ENCODE results near the gene TMEM11.
"Not testable (repeated sequence)": the region's sequence is repeated elsewhere in the genome, so short reads cannot be mapped to it uniquely, and the experiment has no call there.

The TMEM11 gene

DNA sequence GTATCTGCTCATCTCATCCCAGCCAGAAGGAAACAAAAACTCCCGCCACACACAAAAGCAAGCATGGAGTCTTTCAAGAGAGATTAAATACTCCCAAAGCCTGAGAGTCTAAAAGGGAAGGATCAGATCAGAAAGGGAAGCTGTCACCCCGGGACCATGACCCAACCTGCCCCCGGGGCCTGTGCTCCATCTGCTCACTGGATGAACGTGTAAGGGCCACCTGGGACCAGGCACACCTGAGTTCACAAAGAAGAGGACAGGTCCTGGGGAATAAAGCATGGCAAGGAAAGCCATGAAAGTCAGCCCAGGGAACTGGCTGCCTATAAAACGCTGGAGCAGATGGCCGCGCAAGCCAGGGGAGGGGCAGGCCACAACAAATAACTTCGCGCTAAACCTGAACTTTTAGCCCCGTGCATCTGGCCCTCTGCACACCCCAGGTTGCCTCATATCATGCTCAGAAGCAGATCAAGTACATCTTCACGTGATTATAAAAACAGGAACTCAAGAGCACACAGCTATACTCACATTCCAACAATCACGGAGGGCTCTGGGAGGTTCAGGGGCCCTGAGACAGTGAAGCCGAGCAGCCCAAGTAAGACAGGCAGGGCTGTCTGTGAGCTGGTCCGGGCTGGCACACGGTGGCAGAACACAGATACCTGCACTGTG, 3.4 kb downstream of the TMEM11 start:
- no peak for DNase-seq

DNA sequence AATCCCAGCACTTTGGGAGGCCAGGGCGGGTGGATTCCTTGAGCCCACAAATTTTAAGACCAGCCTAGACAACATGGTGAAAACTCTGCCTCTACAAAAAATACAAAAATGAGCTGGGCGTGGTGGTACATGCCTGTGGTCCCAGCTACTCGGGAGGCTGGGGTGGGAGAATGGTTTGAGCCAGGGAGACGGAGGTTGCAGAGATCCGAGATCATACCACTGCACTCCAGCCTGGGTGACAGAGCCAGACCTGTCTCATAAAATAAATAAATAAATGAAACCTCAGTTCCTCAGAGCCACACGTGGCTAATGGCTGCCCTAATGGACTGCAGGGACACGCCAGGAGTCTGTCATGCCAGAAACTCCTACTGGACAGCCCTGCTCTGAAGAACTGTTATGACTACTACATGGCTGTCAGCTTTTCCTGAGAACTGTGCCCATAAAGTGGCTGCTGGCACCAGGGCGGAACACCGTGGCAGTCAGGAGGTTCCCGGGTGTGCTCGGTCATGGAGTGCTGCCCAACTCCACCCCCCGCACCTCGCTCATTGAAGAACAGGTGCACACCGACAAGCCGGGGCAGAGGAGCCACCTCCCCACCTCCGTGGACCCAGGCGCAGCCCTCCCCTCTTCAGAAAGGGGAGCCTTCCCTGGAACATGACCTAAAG, 4.3 kb downstream of the TMEM11 start:
- no peak for DNase-seq

DNA sequence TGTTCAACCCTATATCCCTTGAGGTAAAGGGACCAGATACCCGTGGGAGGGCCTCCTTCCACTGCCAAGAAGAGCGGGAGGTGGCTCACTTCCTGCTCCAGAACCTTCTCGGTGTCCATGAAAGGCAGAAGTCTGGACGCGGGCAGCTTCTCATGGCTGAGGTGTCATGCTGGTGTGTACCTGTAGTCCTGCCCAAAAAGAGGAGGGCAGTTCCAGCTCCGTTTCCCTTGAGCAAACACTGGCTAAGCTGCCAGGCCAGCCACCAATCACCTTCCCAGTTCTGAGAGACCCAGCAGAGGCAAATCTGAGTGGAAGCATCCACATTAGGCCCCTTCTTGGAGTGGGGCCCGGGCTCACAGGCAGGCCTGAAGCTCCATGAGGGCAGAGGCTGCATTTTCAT, 5.6 kb downstream of the TMEM11 start:
- no peak for DNase-seq

DNA sequence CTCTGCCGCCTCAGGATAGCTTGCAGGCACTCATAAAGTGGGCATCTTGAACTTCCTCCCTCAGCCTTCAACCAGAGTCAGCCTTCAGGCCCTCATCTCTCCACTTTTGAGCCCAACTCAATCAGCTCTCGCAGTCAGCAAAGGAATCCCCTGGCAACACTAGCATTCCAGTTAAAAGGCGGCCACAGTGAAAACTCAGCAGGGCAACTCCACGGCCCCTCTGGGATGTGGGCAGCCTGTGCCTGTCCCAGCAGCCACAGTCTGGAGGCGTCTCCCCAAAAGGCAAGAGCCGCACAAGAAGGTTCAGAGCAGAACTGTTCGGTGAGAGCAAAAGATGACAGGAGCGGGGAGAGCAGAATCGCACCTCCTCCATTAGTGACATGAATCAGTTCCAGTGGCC, 9.0 kb downstream of the TMEM11 start:
- DNase-seq = no peak

DNA sequence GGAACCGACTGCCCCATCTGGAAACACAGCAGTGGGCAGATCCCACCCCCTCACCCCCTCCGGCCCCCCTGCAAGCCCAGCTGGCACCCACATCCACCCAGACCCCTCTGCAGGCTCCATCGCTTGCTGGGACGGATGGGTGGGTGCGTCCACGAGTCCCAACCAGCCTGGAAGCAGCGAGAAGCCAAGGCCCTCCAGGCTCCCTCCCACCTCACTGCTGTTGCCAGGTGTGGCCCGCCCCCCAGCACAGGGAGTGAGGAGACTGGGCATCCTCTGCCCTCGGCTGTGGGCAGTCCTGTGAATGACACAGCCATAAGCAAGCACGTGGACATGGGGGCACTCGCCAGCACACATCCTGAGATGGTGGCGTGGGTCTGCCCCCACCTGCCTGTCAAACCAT, 11.4 kb downstream of the TMEM11 start:
- no peak for DNase-seq

DNA sequence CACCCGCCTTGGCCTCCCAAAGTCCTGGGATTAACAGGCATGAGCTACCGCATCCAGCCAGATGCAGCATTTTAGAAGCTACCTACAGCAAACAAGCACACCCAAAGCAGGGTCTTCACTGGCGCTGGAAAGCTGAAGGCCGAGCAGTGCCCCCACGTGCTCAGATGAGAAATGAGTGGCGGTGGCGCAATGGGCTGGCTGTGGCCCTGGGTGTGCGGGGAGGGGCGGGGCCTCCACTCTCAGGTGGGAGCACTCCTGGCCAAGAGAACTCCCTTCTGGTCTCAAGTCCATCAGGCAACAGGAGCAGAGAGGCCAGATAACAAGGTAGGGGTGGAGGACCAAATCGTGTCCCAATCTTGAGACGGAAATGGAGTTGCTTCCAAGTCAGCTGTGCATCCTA, 12.1 kb downstream of the TMEM11 start:
- DNase-seq = no peak

DNA sequence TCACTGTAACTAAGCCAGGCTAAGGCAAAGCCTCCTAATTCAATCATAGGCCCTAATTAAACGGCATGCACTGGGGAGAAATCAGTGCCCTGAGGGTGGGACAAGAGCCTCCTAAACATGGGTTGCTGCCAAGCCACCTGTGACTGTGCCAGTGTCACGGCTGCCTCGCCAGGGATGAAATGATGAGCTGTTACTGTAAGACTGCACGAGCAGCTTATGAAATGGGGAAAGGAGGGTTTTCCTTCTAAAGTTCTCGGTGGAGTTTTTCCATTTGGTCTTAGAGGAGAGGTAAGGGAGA, 12.7 kb downstream of the TMEM11 start:
- DNase-seq = no peak

DNA sequence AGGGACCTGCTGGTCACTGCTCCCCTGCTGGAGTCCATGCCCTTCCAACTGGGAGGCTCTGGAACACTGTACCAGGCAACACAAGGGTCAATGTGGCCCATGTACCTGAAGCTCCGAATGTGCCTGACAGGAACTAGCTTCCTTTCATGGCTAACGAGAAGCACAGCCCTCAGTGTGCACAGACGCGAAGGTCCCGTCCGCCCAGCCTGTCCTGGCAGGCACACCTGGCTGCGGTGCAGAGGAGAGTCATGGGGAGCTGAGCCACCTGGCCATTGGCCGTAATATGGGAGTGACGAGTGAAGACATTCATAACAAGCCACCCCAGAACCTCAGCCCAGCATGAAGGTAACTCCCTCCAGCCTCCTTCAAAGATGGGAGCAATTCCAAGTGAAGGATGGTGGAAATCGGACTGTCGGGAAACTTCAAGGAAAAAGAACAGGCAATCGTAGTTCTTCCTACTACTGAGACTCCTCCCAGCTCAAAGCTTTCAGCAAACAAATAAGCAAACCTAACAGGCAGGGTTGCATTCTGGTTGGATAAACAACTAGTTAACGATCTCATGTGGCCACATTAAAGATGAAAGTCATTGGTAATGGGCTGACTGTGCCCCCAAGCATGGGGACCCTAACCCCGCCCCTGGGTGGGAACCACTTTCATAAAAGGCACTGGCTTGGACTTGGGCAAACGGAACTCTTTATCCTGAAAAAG, 13.2 kb downstream of the TMEM11 start:
- DNase-seq = no peak

DNA sequence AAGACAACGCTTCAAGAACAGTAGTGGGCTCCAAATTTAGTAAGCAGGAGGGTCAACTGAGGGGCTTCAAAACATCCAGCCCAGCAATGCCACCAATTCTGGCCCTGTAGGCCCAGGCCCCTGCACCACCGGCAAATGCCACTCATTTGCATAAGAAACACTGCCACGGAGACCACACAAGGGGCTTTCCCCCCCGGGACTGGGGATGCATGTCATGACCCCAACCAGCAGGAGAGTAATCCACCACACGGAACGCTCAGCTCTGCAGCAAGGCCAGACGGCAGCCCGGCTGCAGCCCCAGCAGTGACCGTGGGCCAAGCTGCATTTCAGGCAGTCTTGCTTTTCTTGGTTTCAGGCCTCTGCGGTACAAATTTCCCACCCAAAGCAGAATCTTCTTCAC, 14.1 kb downstream of the TMEM11 start:
- no peak for DNase-seq

DNA sequence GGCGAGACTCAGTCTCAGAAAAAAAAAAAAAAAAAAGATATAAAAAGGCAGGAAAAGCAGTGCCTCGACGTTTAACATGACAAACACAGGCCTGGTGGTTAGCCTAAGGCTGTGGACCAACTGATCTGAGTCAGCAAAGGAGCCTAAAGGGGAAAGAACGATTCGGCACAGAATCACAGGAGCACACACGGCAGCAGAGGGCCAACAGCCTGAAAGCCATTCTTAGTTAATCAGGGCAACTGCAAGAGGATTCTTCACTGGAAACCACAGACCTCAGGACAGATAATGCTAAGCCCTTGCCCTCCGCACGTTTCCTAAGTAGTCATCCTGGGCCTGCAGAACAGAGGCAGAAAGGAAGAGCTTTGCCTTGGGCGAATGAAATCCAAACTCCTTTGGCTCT, 14.7 kb downstream of the TMEM11 start:
- DNase-seq = no peak

DNA sequence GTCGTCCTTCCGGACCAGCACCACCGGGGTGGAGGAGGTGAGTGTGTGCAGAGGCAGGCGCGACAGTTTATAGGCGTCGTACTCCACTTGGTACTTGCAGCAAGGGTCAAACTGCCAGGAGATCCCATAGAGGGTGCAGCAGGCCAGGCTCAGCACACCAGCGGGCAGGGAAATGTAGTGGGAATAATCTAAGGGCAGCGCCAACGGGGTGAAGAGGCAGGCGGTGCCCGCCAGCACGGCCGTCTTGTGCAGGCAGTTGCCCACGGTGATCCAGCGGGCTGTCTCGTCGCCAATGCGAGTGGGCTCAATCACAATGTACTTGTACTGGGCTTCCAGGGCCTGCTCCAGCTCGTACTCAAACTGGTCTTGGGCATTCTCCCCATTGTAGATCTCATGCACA, 15.6 kb downstream of the TMEM11 start:
- DNase-seq = no peak

DNA sequence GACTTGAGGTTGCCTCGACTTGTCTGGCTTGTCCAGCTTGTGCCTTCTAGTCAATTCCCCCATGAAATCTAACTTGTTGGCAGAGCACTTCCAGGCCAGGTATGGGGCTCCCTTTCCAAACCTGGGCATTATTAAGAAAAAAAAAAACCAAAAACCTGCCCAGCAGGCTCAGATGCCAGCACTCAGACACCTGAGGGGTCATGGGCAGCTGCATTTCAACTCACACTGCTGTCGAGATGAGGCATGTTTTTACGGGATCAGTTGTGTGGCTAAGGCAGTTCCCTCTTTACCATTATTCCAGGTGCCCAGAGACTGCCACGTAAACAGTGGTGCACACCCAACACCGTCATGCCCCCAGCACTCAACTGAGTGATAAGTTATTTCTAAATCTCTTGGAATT, 17.8 kb downstream of the TMEM11 start:
- no peak for DNase-seq

DNA sequence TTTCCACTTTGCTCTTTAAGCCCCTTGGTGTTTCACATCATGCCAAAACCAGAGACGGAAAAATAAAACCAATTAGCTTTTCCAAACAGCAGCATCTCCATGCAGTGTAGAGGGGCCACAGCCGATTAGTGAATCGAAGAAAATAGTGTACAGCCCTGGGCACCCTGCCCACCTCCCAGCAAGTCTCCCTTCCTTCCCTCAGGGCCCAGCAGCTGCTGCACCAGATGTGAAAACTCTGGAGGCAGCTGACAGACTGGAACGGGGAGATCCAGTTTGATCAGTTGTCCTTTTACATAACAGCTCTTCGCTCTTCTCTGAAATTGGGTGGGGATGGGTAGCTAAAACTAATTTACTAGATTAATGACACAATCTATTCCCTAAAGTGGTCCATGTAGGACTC, 19.3 kb downstream of the TMEM11 start:
- no peak for DNase-seq

DNA sequence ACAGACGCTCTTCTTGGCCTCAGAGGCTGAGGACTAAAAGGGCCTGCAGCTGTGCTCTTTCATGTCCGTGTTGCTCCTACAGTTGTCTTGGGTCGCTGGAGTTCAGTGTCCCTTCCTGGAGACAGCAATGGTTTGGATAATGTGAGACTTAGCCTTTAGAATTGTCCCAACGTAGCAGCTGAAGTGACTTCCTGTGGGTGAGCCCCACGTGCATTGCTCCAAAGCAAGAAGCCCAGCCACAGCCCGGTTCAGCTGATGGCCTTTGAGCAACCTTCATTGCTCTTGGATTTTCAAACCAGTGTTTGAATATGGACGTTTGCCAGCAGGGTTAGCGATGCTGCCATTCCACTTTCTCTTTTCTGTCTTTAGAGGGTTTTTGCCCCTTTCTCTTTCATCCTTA, 19.7 kb downstream of the TMEM11 start:
- no peak for DNase-seq

DNA sequence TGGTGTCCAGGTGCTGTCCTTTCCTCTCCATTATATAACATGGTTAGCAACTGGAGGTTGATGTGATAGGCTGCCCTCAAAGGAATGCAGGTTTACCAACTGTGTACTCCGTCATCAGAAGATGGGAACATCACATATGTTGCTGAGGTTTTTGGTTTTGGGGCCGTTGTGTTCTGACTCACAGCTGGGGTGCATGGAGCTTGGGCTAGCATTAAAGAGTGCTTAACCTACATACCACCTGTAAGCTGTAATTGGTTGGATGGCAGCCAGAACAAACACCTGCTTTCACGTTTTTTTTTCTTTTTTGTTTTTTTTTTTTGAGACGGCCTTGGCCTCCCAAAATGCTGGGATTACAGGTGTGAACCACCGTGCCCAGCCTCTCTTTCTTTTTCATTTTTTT, 20.9 kb downstream of the TMEM11 start:
- DNase-seq = no peak

DNA sequence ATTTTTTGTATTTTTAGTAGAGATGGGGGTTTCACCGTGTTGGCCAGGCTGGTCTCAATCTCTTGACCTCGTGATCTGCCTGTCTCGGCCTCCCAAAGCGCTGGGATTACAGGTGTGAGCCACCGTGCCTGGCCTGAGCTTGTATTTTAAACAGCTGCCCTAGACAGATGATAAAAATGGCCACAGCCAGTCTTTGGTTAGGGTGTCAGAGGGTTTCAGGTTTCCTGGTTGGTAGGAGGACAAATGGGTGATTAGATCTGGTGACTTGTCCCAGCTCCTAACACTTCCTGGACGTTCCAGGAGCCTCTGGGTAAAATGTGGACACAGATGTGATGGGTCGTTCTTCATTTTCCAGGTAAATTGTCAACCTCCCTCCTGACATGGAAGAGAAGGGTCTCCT, 21.5 kb downstream of the TMEM11 start:
- not testable (repeated sequence) for DNase-seq

DNA sequence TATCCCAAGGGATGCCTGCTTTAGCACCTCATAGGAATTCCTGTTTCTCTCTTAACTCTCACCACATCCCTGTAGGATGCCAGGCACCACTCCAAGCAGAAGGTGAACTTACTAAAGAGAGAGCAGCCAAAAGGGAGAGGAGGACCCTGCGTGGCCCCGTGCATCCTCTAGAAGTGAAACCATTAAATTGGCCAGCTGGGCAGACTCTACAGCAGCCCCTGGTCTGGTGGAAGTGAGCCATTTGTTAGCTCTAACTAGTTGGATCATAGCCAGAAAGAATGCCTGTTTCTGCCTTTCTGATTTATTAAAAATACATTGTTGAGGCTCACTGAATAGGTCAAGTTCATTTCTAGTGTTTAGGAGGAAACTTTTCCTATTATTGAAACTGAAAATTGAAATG, 22.3 kb downstream of the TMEM11 start:
- no peak for DNase-seq

DNA sequence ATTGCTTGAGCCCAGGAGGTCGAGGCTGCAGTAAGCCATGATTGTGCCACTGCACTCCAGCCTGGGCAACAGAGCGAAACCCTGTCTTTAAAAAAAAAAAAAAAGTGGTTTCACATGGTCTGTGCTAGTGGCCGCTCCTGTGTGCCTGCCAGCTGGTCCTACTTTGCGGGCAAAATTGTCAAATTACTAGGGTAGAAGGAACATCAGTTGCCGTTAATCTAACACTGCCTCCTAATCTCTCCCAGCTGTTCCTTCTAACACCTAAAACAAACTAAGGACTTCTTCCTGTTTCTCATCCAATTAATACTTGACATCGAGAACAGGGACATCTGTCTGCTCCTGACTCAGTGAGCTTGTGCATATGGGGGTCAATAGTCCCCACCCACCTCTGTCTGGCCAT, 23.9 kb downstream of the TMEM11 start:
- DNase-seq = no peak

DNA sequence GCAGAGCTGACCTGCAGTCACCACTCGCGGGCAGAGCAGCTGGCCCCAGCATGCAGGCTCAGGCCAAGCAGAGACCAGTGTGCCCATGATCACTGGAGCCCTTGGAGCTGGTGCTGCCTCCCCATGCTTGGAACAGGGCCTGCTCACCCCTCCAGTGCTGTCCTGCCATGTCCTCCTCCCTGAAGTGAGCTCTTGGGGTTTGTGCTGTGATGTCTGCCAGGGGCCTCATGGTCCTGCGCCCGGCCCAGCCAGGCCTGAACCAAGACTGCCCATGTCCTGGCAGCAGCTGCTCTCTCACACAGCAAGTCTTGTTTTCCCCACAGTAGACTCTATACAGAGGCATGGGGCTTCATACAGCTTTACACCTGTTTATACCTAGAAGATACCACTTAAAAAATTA, 24.6 kb downstream of the TMEM11 start:
- no peak for DNase-seq

DNA sequence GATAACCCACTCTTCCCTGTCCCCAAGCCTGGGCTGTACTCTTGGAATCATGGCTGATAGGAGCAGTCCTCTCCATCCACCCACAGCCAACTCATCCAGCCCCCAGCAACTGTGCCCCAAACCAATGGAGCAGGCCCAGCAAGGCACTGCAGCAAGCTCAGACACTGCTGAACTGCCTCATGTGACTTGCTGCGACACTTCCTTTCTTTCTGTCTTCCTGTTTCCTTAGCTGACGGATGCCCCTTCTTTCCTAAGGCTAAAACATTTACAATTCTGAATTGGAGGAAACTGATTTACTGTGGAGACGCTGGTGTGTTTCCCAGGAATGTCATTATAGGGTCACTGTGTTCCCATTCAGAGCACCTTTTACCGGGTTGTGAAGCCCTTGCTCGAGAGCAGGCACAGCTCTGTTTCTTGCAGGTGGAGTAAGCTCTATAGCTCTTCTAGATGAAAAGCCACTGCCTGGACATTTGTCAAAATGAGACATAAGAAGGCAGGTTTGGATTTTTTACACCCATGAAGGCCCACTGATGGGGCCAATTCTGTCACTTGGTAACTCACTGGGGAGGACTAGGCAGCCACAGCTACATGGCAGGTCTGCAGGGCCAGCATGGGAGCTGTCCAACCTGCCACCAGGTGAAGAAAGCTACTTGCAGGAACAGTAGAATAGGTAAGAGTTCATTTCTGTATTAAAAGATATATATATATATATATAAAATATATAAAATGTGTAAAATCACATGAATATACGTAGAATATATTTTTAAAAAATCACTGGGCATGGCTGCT, 27.4 kb downstream of the TMEM11 start:
- DNase-seq = no peak

DNA sequence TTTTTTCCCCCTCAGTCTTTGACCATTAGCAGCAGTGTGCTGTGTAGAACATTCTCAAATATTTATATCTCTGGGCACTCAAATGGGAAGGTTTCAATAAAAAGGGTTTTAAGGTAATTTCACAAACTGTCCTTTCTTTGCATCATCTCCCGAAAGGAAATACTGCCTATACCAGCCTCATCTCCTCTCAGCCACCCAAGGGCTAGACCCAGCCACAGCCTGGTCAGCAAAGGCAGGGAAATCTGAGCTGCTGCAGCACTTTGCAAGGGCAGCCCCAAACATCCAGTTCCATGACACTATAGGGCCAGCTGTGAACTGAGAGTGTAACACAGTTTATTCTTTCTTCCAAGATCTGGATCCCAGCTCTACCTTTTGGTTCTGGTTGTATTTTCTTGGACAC, 28.9 kb downstream of the TMEM11 start:
- DNase-seq = no peak

DNA sequence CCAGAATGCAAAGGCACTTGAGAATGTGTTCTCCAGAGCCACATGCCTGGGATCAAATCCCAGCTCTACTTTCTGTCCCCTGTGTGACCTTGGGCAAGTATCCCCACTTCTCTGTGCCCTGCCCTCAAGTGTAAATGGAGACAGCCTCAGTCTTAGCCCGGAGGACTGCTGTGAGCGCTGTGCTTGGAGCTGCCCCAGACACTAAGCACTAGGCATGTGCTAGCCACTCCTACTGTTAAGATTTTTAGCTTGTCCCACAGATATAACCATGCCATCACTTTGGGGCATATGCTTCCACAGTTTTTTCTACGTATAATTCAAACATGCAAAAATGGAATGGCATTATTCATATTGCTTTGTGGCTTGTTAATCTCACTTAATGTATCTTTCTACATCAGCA, 29.4 kb downstream of the TMEM11 start:
- no peak for DNase-seq

DNA sequence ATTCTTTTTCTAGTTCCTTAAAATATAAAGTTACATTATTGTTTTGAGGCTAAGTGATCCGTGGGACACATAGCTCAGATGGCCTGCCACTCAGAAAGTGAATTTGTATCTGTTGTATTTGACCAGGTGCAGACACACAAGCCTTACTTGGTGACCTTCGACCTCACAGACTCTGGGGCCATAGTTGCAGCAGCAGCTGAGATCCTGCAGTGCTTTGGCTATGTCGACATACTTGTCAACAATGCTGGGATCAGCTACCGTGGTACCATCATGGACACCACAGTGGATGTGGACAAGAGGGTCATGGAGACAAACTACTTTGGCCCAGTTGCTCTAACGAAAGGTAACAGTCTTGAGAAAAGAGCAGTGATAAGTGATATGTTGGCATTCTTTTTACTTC, 30.5 kb downstream of the TMEM11 start:
- no peak for DNase-seq

Measured in NCI-H187 treated with DMSO at 0.1 percent for 48 hours (cell line).